NCI-H146 treated with DMSO at 0.1 percent for 48 hours (cell line): ENCODE measurements around the gene BEGAIN.
A peak's percentile ranks its signal among the peaks of the same experiment; 100 is the strongest.

Experiments used
- DNase-seq: peaks from one replicate; lab custom pipeline; 2025; ENCODE audit not compliant: unreplicated experiment; lab: John Stamatoyannopoulos, UW

The BEGAIN gene

DNA sequence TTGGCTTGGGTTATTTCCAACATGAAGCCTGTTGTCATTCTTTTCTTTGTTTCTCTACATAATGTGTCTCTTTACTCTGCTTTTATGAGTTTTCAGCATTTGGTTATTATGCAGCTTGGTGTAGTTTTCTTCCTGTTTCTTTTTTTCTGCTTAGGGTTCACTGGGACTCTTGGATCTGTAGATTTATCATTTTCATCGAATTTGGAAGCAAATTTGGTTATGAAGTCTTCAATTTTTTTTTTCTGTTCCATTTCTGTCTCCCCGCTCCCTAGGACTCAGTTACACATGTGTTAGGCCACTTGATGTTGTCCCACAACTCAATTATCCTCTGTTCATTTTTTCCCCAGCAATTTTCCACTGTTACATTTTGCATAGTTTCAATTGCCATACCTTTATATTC, 13.8 kb upstream of the BEGAIN start:
- no peak for DNase-seq

DNA sequence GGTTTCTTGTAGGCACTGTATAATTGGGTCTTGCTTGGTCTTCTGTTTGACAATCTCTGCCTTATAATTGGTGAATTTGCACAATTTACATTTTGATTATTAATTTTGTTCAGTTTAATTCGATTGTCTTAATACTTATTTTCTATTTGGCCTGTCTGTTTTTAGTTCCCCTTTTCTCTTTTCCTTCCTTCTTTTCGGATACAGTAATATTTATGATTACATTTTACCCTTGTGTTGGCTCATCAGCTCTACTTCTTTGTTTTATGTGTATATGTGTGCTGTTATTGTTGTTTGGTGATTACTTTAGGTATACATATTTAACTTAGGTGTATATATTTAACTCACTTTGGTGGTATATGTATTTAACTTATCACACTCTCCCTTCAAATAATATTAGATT, 12.8 kb upstream of the BEGAIN start:
- no peak for DNase-seq

DNA sequence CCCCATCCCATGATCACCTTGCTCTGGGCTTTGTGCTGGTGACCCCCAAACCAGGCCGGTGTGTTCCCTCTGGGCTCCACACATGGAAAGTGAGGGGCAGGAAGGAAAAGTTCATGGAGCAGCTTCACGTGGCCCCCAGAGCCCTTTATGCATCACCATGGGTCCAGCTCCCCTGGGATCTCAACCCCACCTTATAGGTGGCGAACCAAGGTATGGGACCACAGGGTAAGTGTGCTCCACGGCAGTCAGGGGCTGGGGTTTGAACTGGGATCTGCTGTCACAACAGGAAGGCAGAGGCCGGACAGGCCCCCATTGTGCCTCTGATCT, 7.4 kb upstream of the BEGAIN start:
- no peak for DNase-seq

DNA sequence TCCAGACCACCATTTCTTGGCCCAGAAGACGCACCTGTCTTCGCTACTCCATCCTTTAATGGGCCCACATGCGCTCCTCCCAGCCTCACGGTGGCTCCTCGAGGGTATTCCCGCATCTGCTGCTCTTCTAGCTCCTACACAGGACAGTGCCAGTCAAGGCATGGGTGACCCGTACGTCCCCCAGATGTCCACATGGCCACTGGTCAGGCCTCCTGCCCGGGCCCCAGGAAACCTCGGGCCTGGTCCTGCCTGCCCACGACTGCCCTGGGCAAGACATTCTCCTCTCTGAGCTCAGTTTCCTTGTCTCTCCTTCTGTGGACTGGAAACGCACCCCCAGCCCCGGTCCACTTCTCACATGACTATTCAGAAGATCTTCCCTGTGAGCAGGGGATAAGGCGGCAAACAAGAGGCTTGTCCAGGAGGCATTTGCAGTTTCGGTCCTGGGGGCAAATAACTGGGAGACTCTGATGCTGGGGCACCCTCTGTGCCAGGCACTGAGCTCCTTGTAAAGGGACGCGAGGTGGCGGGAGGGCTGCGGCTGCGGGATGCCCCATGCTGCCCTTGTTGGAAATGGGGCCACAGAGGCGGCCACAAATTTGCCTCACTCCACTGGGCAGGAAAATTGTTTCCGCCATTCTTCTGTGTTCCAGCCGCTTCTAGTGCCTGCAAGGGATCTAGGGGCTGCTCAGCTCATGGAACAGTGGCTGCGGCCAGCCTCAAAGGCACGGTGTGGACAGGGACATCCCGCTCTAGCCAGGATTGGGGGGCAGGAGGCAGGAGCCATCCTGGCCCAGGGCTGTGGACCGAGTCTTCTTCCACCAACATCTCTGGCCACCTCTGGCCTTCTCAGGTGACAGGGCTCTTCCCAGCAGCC, 6.8 kb upstream of the BEGAIN start:
- no peak for DNase-seq

DNA sequence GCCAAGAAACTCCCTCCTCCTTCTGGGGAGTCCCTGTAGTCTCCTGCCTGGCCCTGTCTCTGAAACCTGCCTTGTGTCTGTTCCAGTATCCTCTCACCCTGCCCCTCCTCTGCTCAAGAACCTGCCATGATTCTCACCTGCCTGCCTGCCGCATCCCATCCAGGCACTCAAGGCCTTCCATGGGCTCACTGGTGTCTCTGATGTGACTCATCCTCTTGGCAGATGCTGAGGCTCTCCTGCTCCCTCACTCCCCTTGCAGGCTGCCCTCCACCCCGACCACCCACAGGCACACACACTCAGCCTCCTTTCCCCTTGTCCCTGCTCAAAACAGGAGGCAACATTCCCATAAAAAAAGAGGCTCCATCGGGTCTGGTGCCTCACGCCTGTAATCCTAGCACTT, 5.8 kb upstream of the BEGAIN start:
- no peak for DNase-seq

DNA sequence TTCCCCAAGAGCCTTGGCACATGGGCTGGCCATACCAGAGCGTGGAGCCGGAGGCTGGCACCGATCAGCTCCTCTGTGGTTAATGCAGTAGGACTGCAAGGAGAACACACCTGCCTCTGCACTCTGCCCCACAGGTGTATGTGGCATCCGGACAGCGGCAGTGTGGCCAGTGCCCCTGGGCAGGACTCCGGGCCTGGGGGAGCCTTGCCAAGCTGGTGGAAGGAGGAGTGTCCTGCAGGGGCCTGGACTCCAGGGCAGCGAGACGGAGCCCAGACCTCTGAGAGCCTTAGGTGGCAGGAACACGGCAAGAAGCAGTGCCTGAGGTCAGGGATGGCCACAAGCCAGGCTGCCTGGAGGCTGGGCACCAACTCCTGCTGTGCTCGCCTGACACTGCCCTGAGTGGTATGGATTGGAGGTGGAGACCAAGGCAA, 5.3 kb upstream of the BEGAIN start:
- DNase-seq, result no peak

DNA sequence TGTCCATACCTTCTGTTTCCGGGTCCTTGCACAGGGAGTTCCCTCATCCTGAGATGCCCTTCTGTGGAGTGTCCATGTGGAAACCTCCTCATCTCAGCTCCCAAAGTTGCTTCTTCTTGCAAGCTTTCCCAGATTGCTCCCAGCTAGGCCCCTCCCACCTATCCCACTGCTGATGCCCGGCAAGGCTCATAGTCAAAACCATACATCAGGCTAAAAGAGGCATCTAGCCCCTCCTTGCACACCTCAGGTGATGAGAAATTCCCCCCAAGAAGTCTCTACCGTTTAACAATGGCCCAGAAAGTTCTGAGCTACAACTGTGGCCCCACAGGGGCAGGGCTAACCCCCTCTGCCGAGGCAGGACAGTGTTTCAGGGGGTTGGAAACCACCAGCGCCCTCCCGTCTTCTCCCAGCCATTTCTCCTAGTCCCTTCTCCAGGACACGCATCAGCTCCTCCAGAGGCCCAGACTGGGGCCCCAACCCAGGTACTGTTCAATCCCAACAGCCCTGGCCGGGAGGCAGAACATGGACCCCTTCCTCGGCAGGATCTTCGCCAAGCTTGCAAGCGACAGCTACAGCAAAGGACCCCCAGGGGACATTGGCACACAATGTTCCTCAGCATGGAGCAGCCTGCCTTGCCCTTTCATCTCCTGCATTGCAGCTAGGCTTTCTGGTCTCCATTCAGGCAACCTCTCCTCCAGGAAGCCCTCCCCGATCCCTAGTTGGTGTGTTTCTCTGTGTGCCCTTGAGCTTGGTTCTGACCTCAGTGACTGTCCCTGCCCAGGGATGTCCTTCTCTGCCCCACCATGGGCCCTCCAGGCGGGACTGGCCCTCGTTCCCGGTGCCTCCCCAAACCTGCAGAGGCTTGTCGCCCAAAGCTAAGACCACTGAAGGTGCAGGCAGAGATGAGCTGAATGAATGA, 4.5 kb upstream of the BEGAIN start:
- no peak for DNase-seq

DNA sequence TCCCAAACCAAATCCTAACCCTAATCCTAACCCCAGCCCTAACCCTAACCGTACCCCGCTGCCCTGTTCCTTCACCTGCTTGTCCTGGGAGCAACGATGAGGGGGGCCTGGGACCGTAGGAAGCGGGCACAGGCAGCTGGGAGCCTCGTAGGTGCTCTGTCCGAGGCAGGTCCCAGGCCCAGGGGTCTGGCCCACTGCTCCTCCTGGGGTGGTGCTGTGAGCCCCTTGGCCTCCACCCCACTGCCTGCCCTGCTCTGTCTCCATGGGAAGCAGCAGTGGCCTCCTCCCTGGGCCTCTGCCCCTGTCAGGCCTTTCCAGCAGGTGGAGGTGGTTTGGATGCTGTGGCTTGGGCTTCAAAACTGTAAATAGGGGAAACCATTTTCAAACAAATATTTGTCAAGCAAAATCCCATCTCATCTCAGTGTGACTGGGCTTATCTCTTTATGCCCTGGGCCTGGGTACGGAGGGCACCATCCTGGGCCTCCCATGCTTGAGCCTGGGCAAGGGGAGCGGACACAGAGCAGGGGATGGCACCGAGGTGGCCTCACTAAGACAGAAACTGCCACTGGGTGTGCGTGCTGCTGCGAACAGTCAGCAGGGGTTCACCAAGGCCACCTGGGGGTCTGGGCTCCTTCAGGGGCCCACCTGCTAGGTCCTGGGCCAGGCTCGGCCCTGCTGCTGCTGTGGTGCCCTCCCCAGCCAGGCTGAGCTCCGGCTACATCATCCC, 3.7 kb upstream of the BEGAIN start:
- no peak for DNase-seq

DNA sequence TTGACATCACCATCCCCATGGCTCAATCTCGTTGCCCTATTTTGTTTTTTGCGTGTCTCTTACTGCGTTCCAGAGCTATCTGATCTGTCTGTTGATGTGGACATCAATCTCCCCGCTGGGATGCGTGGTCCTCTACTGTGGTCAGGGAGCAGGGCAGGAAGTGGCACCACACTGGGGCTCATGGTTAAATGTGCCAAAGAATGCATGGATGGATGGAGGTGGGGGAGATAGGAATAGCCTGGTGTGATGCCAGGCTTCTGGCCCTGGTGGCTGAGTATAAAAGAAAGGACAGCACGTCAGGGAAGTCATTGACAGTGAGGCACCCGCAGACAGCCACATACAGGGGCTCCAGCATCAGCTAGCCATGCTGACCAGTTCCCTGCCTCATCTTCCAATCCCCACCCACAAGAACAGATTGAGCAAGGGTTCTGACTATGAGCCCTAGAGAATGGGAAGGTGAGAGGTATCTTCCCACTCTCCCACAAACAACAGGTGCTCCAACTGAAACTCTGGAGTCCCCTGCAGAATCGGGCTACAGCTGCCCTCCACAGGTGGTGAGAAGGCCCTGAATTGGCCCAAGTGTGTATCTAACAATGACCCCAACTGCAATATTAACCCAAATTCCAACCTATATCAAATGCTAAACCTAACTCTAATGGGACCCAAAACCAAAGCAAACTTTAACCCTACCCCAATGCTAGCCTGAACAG, 2.7 kb upstream of the BEGAIN start:
- no peak for DNase-seq

DNA sequence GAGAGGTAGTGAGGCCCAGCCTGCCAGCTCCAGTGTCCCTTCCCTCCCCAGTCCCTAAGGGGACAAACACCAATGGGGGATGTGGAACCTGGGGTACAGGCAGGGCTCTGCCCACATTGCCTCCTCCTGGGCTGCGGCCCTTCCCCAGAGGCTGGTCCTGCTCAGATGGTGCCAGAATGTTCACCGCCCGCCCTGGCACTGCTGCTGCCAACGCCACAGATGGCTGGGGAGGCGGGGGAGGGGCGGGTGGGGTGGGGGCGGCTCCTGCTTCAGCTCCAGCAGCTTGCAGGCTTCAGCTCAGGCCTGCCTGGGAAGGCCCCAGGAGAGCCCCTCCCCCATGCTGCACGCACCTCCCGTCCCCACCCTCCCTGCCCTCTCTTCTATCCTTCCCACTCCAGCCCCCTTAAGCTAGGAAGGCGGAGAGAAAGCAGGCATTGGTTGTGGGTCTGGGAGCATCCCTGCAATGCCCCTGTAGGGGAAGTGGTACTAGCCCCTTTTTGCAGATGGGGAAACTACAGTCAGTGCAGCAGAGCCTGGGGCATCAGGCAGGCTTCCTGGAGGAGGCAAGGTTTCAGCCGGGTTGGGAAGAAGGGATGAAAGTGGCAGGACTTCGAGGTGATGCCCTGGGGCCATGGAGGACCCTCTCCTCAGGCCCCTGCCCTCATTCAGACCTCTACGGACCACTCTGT, 2.0 kb upstream of the BEGAIN start:
- DNase-seq, result no peak

DNA sequence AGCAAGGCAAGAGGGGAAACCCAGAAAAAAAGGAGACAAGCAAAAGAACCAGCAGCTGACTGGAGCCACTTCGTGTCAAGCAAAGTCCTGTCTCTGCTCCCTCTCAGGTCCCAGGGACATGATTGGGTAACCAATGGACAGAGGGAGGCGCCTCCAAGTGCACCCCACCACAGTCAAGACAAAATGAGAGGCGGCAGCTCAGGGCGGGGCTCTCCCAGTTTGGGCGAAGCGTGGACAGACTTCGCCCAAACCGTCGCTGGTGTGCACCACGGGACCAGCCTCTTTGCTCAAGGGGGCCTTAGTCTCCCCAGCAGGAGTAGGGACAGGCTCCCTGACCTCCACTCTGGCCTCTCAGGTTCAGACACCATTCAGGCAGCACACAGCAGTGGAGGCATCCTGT, 1.5 kb upstream of the BEGAIN start:
- DNase-seq, result no peak

DNA sequence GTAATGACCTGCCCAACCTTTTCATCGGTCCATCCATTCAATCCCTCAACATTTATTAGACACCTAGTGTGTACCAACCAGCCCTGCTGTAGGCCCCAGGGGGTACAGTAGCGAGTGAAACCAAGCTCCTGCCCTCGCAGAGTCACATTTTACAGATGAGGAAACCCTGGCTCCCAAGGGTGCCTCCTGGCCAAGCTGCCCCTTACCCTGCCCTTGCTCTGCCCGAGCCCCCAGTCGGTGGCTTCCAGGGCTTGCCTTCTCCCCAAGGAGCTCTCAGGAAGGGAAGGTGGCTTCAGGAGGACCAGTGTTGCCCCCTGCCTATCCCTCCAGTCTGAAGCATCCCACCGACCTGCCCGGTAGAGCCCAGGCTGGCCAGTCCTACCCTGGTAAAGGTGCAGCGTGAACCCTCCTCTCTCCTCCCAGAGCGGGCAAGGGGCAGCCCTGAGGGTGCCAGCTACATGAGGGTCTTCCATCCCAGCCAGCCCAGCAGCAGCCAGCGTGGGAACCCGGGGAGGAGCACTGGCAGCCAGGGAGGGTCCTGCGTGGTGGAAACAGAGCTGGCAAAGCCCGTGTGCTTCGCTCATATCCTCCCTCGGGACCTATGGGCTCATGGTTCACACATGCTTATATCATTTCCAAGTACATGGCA, 670 bp upstream of the BEGAIN start:
- no peak for DNase-seq

DNA sequence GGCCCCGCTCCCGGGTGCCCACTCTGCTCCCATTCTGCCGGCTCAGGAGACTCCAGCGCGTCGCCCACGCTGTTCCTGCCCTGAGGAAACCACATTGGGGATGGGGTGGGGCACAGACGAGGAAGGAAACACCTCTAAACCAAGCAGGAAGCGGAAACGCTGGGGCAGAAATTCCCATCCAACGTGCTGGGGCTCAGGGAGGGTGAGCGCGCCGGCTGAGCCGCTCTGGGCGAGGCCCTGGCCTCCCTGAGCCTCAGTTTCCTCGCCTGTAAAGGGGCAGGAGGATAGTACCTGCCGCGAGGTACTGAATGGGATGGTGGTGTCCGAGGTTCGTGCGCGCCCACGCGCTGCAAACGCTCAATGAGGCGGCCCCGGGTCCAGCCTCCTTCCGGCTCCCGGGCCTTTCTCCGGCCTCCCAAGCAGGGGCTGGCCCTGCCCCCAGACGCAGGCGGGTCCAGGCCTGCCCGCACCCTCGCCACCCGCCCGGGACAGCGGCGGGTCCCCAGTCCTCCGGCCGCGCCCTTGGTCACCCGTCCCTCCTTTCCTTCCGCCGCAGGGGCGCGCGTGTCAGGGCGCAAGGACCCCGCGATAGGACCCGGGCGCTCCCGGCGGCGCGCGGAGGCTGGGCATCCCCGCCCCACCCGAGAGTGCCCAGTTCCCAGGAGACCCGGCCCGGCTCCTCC, 673 bp downstream of the BEGAIN start:
- peak; percentile 48 for DNase-seq

DNA sequence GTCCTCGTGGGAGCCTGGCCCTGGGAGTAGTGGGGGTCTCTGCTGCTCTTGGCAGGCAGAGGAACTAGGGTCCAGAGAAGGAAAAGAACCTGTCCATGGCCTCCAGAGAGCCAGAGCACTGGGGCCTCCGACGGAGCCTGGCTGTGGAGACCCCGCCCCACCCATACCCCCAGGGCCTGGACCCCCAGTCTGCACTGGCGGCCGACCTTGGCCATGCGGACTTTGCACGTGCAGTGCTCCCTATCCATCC, 1.1 kb downstream of the BEGAIN start:
- DNase-seq, result no peak

DNA sequence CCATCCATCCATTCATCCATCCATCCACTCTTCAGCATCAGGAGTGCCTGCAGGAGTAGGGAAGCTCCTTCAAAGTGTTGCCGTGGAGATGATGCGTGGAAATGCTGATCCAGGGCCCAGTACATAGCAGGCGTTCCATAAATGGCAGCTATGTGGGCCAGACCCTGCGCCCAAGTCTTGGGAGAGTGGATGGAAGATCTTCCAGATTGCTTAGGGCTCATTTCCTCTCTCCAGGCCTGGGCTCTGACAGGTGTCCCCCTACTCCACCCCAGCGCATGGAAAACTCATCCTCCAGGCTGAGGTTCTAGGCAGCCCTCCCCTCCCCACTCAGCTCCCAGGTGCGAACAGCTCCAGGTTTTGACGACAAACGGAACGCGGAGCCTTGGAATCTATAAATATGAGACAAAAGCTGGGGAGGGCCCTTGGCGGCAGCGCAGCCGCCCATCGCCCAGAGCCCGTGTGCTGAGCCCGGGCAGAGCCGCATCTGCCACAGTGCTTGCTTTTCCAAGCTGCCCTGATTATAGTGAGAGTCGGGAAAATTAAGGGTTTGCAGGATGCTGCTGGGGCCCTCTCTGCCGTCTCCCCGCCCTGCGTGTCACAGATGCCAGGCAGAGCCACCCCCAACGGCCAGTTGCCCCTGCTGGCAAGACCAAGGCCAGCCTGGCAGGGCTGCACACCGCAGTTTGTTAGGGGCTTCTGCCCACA, 1.6 kb downstream of the BEGAIN start:
- DNase-seq, result no peak

DNA sequence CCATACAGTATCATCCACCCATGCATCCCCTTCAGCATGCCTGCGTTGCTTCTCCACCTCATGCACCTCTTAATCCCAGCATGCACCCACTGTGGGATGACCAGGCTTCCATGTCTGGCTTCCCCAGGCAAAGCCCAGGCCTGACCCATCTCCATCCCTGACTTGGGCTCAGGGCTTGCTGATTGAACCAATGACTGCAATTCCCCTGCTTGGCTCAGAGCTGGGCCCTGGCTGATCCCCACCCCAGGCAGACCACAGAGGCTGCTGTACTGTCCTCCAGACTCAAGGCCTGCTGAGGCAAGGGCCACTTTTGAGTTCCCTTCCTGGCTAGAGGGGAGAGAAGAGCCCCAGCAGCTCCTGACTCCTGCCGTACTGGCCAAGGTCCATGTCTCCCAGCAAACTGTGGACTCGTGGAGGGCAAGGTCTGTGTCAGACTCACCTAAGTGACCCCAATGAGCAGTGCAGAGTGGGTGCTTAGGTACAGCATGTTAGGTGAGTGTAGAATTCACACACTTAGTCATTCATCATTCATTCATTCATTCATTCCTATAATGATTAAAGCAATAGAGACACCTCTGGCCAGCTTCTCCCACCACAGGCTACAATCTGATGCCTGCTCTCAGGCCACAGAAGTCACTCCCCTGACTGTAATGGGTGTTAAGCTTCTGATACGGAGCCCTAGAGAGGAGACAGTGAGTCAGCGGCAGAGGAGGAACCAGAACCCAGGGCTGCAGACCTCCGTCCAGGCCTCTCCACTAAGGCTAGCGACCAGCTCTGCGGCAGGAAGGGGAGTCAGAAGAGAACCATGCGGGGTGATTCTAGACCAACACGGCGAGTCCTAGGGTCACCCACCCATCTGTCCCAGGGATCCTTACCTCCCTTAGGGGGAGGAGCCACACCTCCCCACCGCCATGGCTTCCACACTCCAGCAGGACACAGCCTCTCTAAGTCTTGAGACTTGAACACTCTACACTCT, 2.9 kb downstream of the BEGAIN start:
- DNase-seq, result no peak

DNA sequence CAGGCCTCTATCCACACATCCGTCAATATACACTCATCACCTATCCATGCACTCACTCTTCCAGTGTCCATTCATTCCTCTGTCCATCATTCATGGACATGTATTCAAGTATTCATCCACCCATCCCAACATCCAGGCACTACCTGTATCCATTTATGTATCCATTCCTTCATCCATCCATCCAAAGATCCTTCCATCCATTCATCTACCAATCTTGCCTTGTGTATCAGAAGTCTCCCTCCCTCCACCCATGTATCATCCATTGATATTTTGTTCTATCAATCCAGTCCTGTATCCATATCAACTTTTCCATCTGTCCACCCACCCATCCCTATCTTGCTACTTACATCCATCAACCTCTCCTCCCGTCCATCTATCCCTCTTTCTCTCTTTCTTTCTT, 4.0 kb downstream of the BEGAIN start:
- DNase-seq, result no peak
